Mesendoderm (in vitro differentiated cells): Measurements from ENCODE around the gene WNT9A.

ENCODE experiments used
- DNase-seq: peaks from one replicate; pipeline ENCODE4 v3.0.0; 2013
- H2AK5ac ChIP-seq: 2 replicates; pipeline ENCODE4 v1.6.1; 2013; ENCODE audit warnings: low read length, inconsistent platforms
- H2BK120ac ChIP-seq: 2 replicates; pipeline ENCODE4 v1.6.1; 2013; ENCODE audit warnings: low read depth, mild to moderate bottlenecking, low read length, moderate library complexity, mixed read lengths
- H2BK15ac ChIP-seq: replicated peaks from 2 replicates; pipeline ENCODE4 v1.6.1; 2013; ENCODE audit warnings: low read depth, mild to moderate bottlenecking, moderate library complexity
- H2BK5ac ChIP-seq: 2 replicates; pipeline ENCODE4 v1.6.1; 2013; ENCODE audit warnings: low read length, inconsistent platforms
- H3K18ac ChIP-seq: 2 replicates; pipeline ENCODE4 v1.6.1; 2013; ENCODE audit warnings: mild to moderate bottlenecking, low read length, mixed read lengths
- H3K23ac ChIP-seq: one replicate; pipeline ENCODE4 v1.6.1; 2013; ENCODE audit warnings: low read length
- H3K27ac ChIP-seq: 2 replicates; pipeline ENCODE4 v1.5.1; 2013; ENCODE audit warnings: low read depth, mild to moderate bottlenecking, inconsistent platforms, low read length, moderate library complexity
- H3K27me3 ChIP-seq: 2 replicates; pipeline ENCODE4 v1.6.1; 2013; ENCODE audit warnings: low read length, control low read depth, mild to moderate bottlenecking, inconsistent platforms; ENCODE audit not compliant: insufficient read depth, poor library complexity
- H3K36me3 ChIP-seq: 2 replicates; pipeline ENCODE4 v1.6.1; 2013; ENCODE audit warnings: low read length, inconsistent platforms; ENCODE audit not compliant: control insufficient read depth, insufficient read depth
- H3K4ac ChIP-seq: one replicate; pipeline ENCODE4 v1.6.1; 2013; ENCODE audit warnings: low read depth, mild to moderate bottlenecking, low read length, moderate library complexity
- H3K4me1 ChIP-seq: 2 replicates; pipeline ENCODE4 v1.6.1; 2013; ENCODE audit warnings: low read depth, low read length, inconsistent platforms; ENCODE audit not compliant: control insufficient read depth
- H3K4me2 ChIP-seq: 2 replicates; pipeline ENCODE4 v1.6.1; 2013; ENCODE audit warnings: low read length
- H3K4me3 ChIP-seq: 2 replicates; pipeline ENCODE4 v1.5.1; 2013; ENCODE audit warnings: mild to moderate bottlenecking, low read length
- H3K56ac ChIP-seq: one replicate; pipeline ENCODE4 v1.6.1; 2013; ENCODE audit warnings: low read length
- H3K79me1 ChIP-seq: 2 replicates; pipeline ENCODE4 v1.6.1; 2013; ENCODE audit warnings: low read length, inconsistent platforms
- H3K79me2 ChIP-seq: 2 replicates; pipeline ENCODE4 v1.6.1; 2013; ENCODE audit warnings: mild to moderate bottlenecking, low read length; ENCODE audit not compliant: control insufficient read depth, insufficient read depth
- H3K9ac ChIP-seq: 2 replicates; pipeline ENCODE4 v1.6.1; 2013; ENCODE audit warnings: low read length, inconsistent platforms
- H4K5ac ChIP-seq: one replicate; pipeline ENCODE4 v1.6.1; 2013; ENCODE audit warnings: low read length
- H4K8ac ChIP-seq: one replicate; pipeline ENCODE4 v1.6.1; 2013; ENCODE audit warnings: low read depth, mild to moderate bottlenecking, control low read depth, low read length, moderate library complexity
- WGBS: extraction: QIAGEN DNeasy Blood & Tissue Kit; methylation state at CpG from one replicate; pipeline ENCODE4 v1.1.7; 2013; ENCODE audit warnings: low lambda C conversion rate, missing lambda C conversion rate; ENCODE audit not compliant: insufficient coverage; ENCODE audit errors: extremely low coverage; 5-methylcytosine and 5-hydroxymethylcytosine counted together

Gene WNT9A

GRCh38 chr1:227947386-227947675, 401 bp downstream of the WNT9A start:
- peak overlapping the region; percentile 55 for H3K4me2 ChIP-seq

DNA sequence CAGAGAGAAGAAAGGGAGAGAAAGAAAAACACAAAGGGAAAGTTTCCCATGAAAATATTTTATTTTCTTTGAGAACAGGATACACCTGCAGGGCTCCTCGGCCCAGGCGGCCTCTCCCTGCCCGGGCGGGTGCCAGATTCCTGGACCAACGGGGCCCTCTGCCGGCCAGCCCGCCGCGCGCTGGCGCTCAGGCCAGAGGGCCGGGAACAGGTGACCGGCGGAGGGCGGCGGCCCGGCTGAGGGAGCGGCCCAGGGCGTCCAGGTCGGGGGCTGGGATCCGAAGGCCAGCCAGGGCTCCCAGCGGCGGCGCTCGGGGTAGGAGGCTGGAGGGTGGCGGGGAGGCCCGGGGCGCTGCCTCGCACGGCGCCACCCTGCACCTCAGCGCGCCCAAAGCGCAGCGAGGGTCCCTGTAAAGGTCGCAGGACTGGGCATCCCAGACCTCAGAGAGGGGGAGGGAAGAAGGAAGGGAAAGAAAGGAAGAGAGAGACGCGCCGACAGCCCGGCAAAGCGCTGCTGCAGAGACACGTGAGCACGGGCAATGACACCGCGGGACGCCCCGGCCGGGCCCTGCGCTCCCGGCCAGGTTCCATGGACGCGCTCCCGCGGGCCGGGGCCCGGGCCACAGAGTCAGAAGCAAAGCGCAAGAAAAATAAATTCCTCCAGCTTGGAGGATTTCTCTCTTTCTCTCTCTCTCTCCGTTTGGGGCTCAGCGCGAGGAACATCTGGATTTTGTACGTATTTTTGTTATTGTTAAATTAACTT, 927 bp downstream of the WNT9A start:
- Histone ChIP-seq H3K36me3 (no peaks in the 10 kb centered on the region), H3K4me3 (peak overlapping the region; percentile 40), H2BK120ac (no peak overlapping the region), H2BK5ac (no peak overlapping the region), H3K4ac (no peak overlapping the region), H3K27me3 (no peaks in the 10 kb centered on the region), H4K8ac (no peak overlapping the region), H3K23ac (no peak overlapping the region), H2AK5ac (no peak overlapping the region), H3K4me1 (no peaks in the 10 kb centered on the region), H3K79me1 (no peaks in the 10 kb centered on the region), H3K18ac (no peak overlapping the region), H3K79me2 (no peaks in the 10 kb centered on the region), H3K9ac (peak overlapping the region; percentile 73), H4K5ac (no peak overlapping the region), H3K27ac (no peak overlapping the region), H2BK15ac (no peak overlapping the region), H3K4me2 (peak overlapping the region; percentile 55), H3K56ac (peak overlapping the region; percentile 79)
- WGBS: no CpG with 5 or more reads among the region's 61 CpGs
- DNase-seq: peak; percentile 84

More at GRCh38 chr1:227947386-227947675, 401 bp downstream of the WNT9A start:
- no peak overlapping the region for H4K8ac ChIP-seq
- no peaks in the 10 kb centered on the region for H3K4me1 ChIP-seq
- H2AK5ac ChIP-seq: no peak overlapping the region
- no peak overlapping the region for H4K5ac ChIP-seq
- DNase-seq: peak; percentile 36
- H3K18ac ChIP-seq: no peak overlapping the region
- no peaks in the 10 kb centered on the region for H3K79me2 ChIP-seq
- H3K36me3 ChIP-seq: no peaks in the 10 kb centered on the region
- H2BK120ac ChIP-seq: no peak overlapping the region
- peak overlapping the region; percentile 40 for H3K4me3 ChIP-seq
- H3K27me3 ChIP-seq: no peaks in the 10 kb centered on the region
- no peak overlapping the region for H3K27ac ChIP-seq
- H2BK5ac ChIP-seq: no peak overlapping the region
- H3K4ac ChIP-seq: no peak overlapping the region
- peak overlapping the region; percentile 79 for H3K56ac ChIP-seq
- peak overlapping the region; percentile 73 for H3K9ac ChIP-seq
- H3K23ac ChIP-seq: no peak overlapping the region
- no peak overlapping the region for H2BK15ac ChIP-seq
- no peaks in the 10 kb centered on the region for H3K79me1 ChIP-seq
- WGBS: no CpG with 5 or more reads among the region's 36 CpGs

- WGBS: no CpG with 5 or more reads among the region's 19 CpGs
- H2BK5ac ChIP-seq: no peak overlapping the region
- H3K4me3 ChIP-seq: no peak overlapping the region
- H4K5ac ChIP-seq: no peak overlapping the region
- no peaks in the 10 kb centered on the region for H3K36me3 ChIP-seq
- no peaks in the 10 kb centered on the region for H3K79me1 ChIP-seq
- no peaks in the 10 kb centered on the region for H3K79me2 ChIP-seq
- no peak overlapping the region for H2BK120ac ChIP-seq
- no peak overlapping the region for H4K8ac ChIP-seq
- no peak overlapping the region for H3K4me2 ChIP-seq
- H3K27me3 ChIP-seq: no peaks in the 10 kb centered on the region
- H3K9ac ChIP-seq: no peak overlapping the region
- H3K4ac ChIP-seq: no peak overlapping the region
- no peak overlapping the region for H3K18ac ChIP-seq
- H3K23ac ChIP-seq: no peak overlapping the region
- H2AK5ac ChIP-seq: no peak overlapping the region
- no peak overlapping the region for H2BK15ac ChIP-seq
- no peaks in the 10 kb centered on the region for H3K4me1 ChIP-seq
- H3K27ac ChIP-seq: no peak overlapping the region
- DNase-seq: peak; percentile 31
- no peak overlapping the region for H3K56ac ChIP-seq
Observed at GRCh38 chr1:227945891-227946623, 1.7 kb downstream of the WNT9A start.

DNA sequence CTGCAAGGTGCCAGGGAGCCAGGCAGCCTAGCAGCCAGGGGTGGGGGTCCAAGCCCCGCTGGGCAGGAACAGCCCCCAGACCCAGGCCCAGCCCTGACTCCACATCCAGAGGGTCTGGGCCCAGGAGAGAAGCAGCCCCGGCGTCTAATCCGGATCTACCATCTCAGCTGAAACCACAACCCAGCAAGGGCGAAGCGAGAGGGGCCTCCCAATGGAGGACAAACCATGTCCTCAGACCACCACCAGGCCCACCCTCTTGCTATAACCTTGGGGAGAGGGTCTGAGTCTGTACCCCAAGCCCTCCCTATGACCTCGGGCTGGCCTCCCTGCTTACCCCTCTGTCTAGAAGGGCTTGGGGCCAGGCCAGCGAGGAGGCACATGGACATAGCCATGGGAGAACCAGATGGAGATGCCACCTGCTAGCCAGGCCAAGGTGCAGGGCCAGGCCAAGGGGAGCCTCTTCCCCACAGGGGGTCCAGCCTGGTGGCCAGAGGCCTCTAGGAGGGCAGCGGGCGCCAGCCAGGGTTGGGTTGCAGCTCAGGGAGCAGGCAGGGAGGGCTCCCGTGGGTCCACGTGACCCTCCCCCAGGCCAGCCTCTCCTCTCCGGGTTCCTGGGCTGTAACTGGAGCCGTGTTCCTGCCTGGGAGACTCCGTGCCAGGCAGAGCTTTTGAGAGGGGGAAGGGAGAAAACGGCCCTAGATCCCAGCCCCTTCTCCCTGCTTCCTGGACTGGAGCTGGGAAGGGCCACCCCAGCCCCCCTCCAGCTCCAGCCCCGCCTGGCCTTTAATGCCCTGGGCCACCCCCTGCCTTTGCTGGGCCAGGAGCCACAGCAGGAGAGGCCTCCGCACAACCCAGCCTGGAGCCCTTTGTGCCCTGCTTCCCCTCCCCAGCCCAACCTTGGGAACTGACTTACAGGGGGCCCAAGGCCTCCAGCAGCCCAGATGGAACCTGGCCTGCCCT, 2.5 kb downstream of the WNT9A start:
- H3K27ac ChIP-seq: no peak overlapping the region

DNA sequence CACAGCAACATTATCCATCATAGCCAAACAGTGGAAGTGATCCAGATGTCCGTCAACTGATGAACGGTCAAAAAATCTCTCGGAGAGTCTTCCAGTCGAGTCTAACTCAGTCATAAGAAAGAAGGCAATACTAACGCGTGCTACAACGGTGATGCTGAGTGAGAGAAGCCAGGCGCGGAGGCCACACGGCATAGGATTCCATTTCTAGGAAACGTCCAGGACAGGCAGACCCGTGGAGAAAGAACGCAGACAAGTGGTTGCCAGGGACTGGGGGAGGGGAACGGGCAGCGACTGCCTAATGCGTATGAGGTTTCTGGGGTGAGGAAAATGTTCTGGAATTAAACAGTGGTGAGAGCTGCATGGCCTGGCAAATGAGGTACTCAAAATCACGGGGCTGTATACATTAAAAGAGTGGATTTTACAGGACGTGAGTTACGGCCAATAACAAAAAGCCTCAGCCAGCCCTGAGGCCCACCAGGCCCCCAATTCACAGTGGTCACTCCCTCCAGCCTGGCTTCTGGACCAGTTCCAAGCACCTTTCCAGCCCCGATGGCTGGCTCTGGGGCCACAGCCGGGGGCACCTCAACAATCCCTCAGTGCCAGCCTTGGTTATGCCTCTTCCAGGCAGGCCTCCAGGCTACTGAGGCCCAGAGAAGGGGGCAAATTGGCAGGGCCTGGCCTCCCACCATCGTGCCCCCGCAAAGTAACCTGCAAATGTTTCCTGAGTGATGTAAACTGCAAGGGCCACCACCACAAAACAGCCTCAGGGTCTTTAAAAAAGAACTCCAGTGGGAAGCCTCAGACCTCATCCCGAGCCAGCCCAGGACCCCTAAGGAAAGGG, 3.4 kb downstream of the WNT9A start:
- WGBS: no CpG with 5 or more reads among the region's 24 CpGs

More for the DNA sequence above, 2.5 kb downstream of the WNT9A start:
- no peaks in the 10 kb centered on the region for H3K79me2 ChIP-seq
- no peak overlapping the region for H3K4ac ChIP-seq
- H2BK5ac ChIP-seq: no peak overlapping the region
- no peaks in the 10 kb centered on the region for H3K4me1 ChIP-seq
- no peak for DNase-seq
- H3K4me2 ChIP-seq: no peak overlapping the region
- no peaks in the 10 kb centered on the region for H3K79me1 ChIP-seq
- H4K8ac ChIP-seq: no peak overlapping the region
- H3K27me3 ChIP-seq: no peaks in the 10 kb centered on the region
- H2AK5ac ChIP-seq: no peak overlapping the region
- H2BK15ac ChIP-seq: no peak overlapping the region
- H3K36me3 ChIP-seq: no peaks in the 10 kb centered on the region
- WGBS: no CpG with 5 or more reads among the region's 18 CpGs
- H3K9ac ChIP-seq: no peak overlapping the region
- H3K23ac ChIP-seq: peak overlapping the region; percentile 66
- no peak overlapping the region for H3K18ac ChIP-seq
- H3K4me3 ChIP-seq: no peak overlapping the region
- H2BK120ac ChIP-seq: no peak overlapping the region
- H4K5ac ChIP-seq: no peak overlapping the region
- no peak overlapping the region for H3K56ac ChIP-seq

More for the DNA sequence above, 3.4 kb downstream of the WNT9A start:
- H3K56ac ChIP-seq: no peak overlapping the region
- H2BK15ac ChIP-seq: no peak overlapping the region
- H3K79me2 ChIP-seq: no peaks in the 10 kb centered on the region
- H3K18ac ChIP-seq: no peak overlapping the region
- no peak overlapping the region for H2BK120ac ChIP-seq
- no peaks in the 10 kb centered on the region for H3K4me1 ChIP-seq
- no peaks in the 10 kb centered on the region for H3K36me3 ChIP-seq
- no peak overlapping the region for H4K8ac ChIP-seq
- no peaks in the 10 kb centered on the region for H3K79me1 ChIP-seq
- H4K5ac ChIP-seq: no peak overlapping the region
- no peak overlapping the region for H2BK5ac ChIP-seq
- H3K23ac ChIP-seq: peak overlapping the region; percentile 66
- H3K27ac ChIP-seq: no peak overlapping the region
- no peak for DNase-seq
- no peaks in the 10 kb centered on the region for H3K27me3 ChIP-seq
- no peak overlapping the region for H3K4me2 ChIP-seq
- H2AK5ac ChIP-seq: no peak overlapping the region
- H3K9ac ChIP-seq: no peak overlapping the region
- no peak overlapping the region for H3K4me3 ChIP-seq
- no peak overlapping the region for H3K4ac ChIP-seq
